ENCODE results near the gene KYNU. TPM values are rescaled to one million over a fixed set of nuclear protein-coding genes. Genes with fewer than 3 reads are reported as not detected.

Gene KYNU
- total and polyA plus RNA-seq, 3 donors from 2014 or later, result 4.5 to 31.9 (median 6.8) TPM

- WGBS, 2 donors, result 48 to 52% methylated on average over 4 of the region's 4 CpGs
- TF ChIP-seq, protein P1, sequence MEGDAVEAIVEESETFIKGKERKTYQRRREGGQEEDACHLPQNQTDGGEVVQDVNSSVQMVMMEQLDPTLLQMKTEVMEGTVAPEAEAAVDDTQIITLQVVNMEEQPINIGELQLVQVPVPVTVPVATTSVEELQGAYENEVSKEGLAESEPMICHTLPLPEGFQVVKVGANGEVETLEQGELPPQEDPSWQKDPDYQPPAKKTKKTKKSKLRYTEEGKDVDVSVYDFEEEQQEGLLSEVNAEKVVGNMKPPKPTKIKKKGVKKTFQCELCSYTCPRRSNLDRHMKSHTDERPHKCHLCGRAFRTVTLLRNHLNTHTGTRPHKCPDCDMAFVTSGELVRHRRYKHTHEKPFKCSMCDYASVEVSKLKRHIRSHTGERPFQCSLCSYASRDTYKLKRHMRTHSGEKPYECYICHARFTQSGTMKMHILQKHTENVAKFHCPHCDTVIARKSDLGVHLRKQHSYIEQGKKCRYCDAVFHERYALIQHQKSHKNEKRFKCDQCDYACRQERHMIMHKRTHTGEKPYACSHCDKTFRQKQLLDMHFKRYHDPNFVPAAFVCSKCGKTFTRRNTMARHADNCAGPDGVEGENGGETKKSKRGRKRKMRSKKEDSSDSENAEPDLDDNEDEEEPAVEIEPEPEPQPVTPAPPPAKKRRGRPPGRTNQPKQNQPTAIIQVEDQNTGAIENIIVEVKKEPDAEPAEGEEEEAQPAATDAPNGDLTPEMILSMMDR (IDR thresholded peaks at IDR 0.05), result no peak
- TF ChIP-seq POLR2A (IDR thresholded peaks at IDR 0.05), result no peak
These were observed 138.2 kb downstream of the KYNU start for GRCh38 chr2:143015656-143016055.

GRCh38 chr2:143026411-143027054, 149.1 kb downstream of the KYNU start:
- H3K27ac ChIP-seq, result no peak overlapping the region
- intact Hi-C loops (cut with DNase I; ENCODE audit: low total_unique reads), result no loop called here
- DNase-seq, result peak; percentile 37
- no peaks in the 10 kb centered on the region for H3K4me1 ChIP-seq
- no peak overlapping the region for H3K4me3 ChIP-seq
- no peaks in the 10 kb centered on the region for H3K9me3 ChIP-seq
- no peaks in the 10 kb centered on the region for H3K36me3 ChIP-seq (ENCODE audit: low read depth, missing control alignments)
- WGBS, 2 donors, result 32 to 53% methylated on average over 20 to 28 of the region's 28 CpGs
- no peaks in the 10 kb centered on the region for H3K27me3 ChIP-seq
- TF ChIP-seq POLR2A (IDR thresholded peaks at IDR 0.05), result no peak
- TF ChIP-seq, protein P1 (IDR thresholded peaks at IDR 0.05), result no peak

More at GRCh38 chr2:143015656-143016055, 138.2 kb downstream of the KYNU start:
- H3K27me3 ChIP-seq, result no peaks in the 10 kb centered on the region
- no peak overlapping the region for H3K4me3 ChIP-seq
- no peaks in the 10 kb centered on the region for H3K9me3 ChIP-seq
- no peaks in the 10 kb centered on the region for H3K4me1 ChIP-seq
- H3K36me3 ChIP-seq (ENCODE audit: low read depth, missing control alignments), result no peaks in the 10 kb centered on the region
- no peak overlapping the region for H3K27ac ChIP-seq
- intact Hi-C loops (cut with DNase I; ENCODE audit: low total_unique reads), result no loop called here
- no peak for DNase-seq

DNA sequence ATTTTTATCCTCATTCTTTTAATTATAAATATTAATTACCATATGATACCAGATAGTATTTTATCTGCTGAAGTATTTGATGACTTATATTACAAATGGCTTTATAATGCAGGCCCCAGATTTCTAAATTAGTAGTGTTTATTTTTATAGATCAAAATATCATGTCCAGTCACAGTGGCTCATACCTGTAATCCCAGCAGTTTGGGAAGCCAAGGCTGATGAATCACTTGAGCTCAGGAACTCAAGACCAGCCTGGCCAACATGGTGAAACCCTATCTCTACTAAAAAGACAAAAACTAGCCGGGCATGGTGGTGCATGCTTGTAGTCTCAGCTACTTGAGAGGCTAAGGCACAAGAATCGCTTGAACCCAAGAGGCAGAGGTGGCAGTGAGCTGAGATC, 151.7 kb downstream of the KYNU start:
- Histone ChIP-seq H3K27me3 (no peaks in the 10 kb centered on the region), H3K27ac (no peak overlapping the region), H3K4me3 (no peak overlapping the region), H3K4me1 (no peaks in the 10 kb centered on the region), H3K36me3 (ENCODE audit: low read depth, missing control alignments) (no peaks in the 10 kb centered on the region), H3K9me3 (no peaks in the 10 kb centered on the region)
- no peak for DNase-seq
- intact Hi-C loops (cut with DNase I; ENCODE audit: low total_unique reads), result no loop called here
- no peak for TF ChIP-seq POLR2A (IDR thresholded peaks at IDR 0.05)
- 87 to 95% methylated on average over 2 of the region's 2 CpGs for WGBS, 2 donors

- no peak overlapping the region for H3K27ac ChIP-seq
- 86 to 88% methylated on average over 2 of the region's 2 CpGs for WGBS, 2 donors
- DNase-seq, result no peak
- no peaks in the 10 kb centered on the region for H3K9me3 ChIP-seq
- H3K36me3 ChIP-seq (ENCODE audit: low read depth, missing control alignments), result no peaks in the 10 kb centered on the region
- no peaks in the 10 kb centered on the region for H3K27me3 ChIP-seq
- no peaks in the 10 kb centered on the region for H3K4me1 ChIP-seq
- intact Hi-C loops (cut with DNase I; ENCODE audit: low total_unique reads), result no loop called here
- no peak overlapping the region for H3K4me3 ChIP-seq
- TF ChIP-seq POLR2A (IDR thresholded peaks at IDR 0.05), result no peak
- TF ChIP-seq, protein P1 (IDR thresholded peaks at IDR 0.05), result no peak
These were observed 152.7 kb downstream of the KYNU start for GRCh38 chr2:143030127-143030526.

DNA sequence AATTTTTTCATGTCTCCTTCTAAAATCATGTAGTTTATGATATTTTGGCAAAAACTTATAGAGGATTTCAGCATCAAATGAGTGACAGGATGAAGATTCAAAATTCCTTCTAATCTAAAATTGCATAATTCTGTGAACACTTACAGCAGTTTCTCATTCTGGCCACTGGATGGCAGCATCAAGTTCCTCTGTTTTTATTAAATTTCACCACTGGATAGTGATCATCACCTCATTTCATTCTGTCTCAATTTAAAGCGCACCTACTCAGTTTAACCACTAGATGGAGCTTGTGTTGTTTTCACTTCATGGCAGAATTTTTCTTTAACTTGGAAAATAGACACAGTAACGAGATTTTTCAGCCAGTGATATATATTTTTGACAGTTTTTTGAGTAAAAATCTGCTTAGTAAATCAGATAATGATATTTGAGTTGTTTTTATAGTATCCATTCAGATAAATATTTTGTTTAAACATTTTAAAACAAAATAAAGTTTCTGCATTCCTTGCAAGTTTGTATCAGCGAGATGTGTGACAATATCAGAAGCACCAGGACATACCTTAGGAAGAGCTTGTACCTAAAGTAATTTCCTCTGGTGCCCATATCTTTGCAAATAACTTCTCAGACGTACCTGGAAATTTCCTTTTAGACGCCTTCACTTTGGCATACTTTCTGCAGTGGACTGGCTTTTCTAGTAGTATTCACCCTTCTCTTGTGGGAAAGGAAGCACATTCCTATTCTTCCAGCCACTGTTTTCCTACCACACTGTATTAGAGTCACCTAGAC, 157.0 kb downstream of the KYNU start:
- Histone ChIP-seq H3K36me3 (ENCODE audit: low read depth, missing control alignments) (no peaks in the 10 kb centered on the region), H3K9me3 (no peaks in the 10 kb centered on the region), H3K4me3 (no peak overlapping the region), H3K4me1 (no peaks in the 10 kb centered on the region), H3K27ac (no peak overlapping the region), H3K27me3 (no peaks in the 10 kb centered on the region)
- TF ChIP-seq, protein P1 (IDR thresholded peaks at IDR 0.05), result peak; percentile 91 to 95 (median 93)
- TF ChIP-seq POLR2A (IDR thresholded peaks at IDR 0.05), result no peak
- peak; percentile 54 for DNase-seq
- intact Hi-C loops (cut with DNase I; ENCODE audit: low total_unique reads), result no loop called here
- WGBS, 2 donors, result 30% methylated on average over 5 of the region's 5 CpGs
